HepG2 (cell line): ENCODE results near the gene TBC1D2B. TPM values are rescaled to one million over a fixed set of nuclear protein-coding genes. Genes with fewer than 3 reads are reported as not detected.

Experiments used
- ATAC-seq: fragments of 200-7000 bp; cut with Tn5 transposase; 3 replicates; pipeline ENCODE4 v1.9.1; 2020; ENCODE audit warnings: mild to moderate bottlenecking, moderate library complexity
- BruUV-seq: library from RNA; stranded (reverse); fragments of 400-500 nt; replicated peaks from 2 replicates; lab custom pipeline; 2021; lab: Mats Ljungman, UMichigan
- CTCF ChIA-PET: fragments of 300-600 bp; formaldehyde crosslinking; extraction: SDS; loops from one replicate; lab custom pipeline; 2021; ENCODE audit warnings: low total read pairs, inconsistent platforms, low intra/inter-chr PET ratio; lab: Yijun Ruan, JAX
- POLR2A ChIA-PET: fragments of 350-600 bp; sonication (Branson Sonifier 250); formaldehyde crosslinking; loops from one replicate; lab custom pipeline; 2020; ENCODE audit warnings: antibody characterized with exemption, inconsistent platforms; lab: Yijun Ruan, JAX
- DNase-seq: peaks from one replicate; pipeline ENCODE4 v3.0.0-alpha.2; 2015; ENCODE audit warnings: low spot score
- FAIRE-seq: peaks from 3 replicates; lab custom pipeline; 2011; peaks lifted over from hg19 to GRCh38; lab: Jason Lieb, UNC
- H2AFZ ChIP-seq: one replicate; pipeline ENCODE4 v1.6.1; 2011; ENCODE audit warnings: low read length, inconsistent platforms
- H3K27ac ChIP-seq: fragments of 300-600 bp; 3 replicates; pipeline ENCODE4 v1.8.0; 2011; ENCODE audit warnings: mixed run types, mild to moderate bottlenecking, mixed read lengths, low read length, inconsistent platforms; ENCODE audit not compliant: insufficient read depth; ENCODE audit errors: extremely low read length
- H3K27me3 ChIP-seq, 2 experiments: fragments of 200-600 bp in 1 of 2; 2 replicates in 1 of 2; 3 replicates in 1 of 2; pipeline versions ENCODE4 v1.6.0 to v1.8.0; 2011; ENCODE audit warnings: low read length in 2 of 2, mild to moderate bottlenecking in 2 of 2, moderate library complexity in 2 of 2, inconsistent platforms in 1 of 2; ENCODE audit not compliant: insufficient read depth in 2 of 2, control insufficient read depth in 1 of 2
- H3K36me3 ChIP-seq, 2 experiments: fragments of 200-600 bp in 1 of 2; replicated peaks in 1 of 2; 2 replicates in 1 of 2; 3 replicates in 1 of 2; pipeline versions ENCODE4 v1.5.1 to v1.8.0; 2011; ENCODE audit warnings: low read length in 2 of 2, inconsistent platforms in 1 of 2; ENCODE audit not compliant: insufficient read depth in 2 of 2, control insufficient read depth in 1 of 2
- H3K4me1 ChIP-seq: 2 replicates; pipeline ENCODE4 v1.5.1; 2012; ENCODE audit warnings: low read length, inconsistent platforms; ENCODE audit not compliant: insufficient read depth
- H3K4me2 ChIP-seq: 2 replicates; pipeline ENCODE4 v1.6.0; 2011; ENCODE audit warnings: low read depth, low read length, inconsistent platforms
- H3K4me3 ChIP-seq, 3 experiments: fragments of 200-600 bp in 1 of 3; sonication (generic), shearing (Covaris generic) in 1 of 3; replicated peaks in 1 of 3; 2 replicates each; pipeline ENCODE4 v1.5.1; 2011 to 2016; ENCODE audit warnings: low read length in 3 of 3, inconsistent platforms in 2 of 3, low read depth in 2 of 3, mild to moderate bottlenecking in 2 of 3, control low read depth in 1 of 3, mixed read lengths in 1 of 3; ENCODE audit not compliant: insufficient read depth in 1 of 3
- H3K79me2 ChIP-seq: one replicate; pipeline ENCODE4 v1.6.1; 2011; ENCODE audit warnings: low read length, inconsistent platforms; ENCODE audit not compliant: insufficient read depth
- H3K9ac ChIP-seq: 2 replicates; pipeline ENCODE4 v1.6.0; 2011; ENCODE audit warnings: mild to moderate bottlenecking, low read depth, low read length, inconsistent platforms; ENCODE audit not compliant: insufficient read depth
- H3K9me3 ChIP-seq: 2 replicates; pipeline ENCODE4 v1.5.1; 2012; ENCODE audit warnings: mild to moderate bottlenecking, low read length
- H4K20me1 ChIP-seq: 2 replicates; pipeline ENCODE4 v1.6.0; 2011; ENCODE audit warnings: inconsistent platforms, mild to moderate bottlenecking, low read length, moderate library complexity; ENCODE audit not compliant: insufficient read depth
- ATRX ChIP-seq: sonication (generic); formaldehyde crosslinking; IDR thresholded peaks from 2 replicates; pipeline ENCODE4 v1.4.0; 2020; ENCODE audit warnings: missing genetic modification reagents, borderline replicate concordance
- FOXK1 ChIP-seq: sonication (generic); formaldehyde crosslinking; IDR thresholded peaks from 2 replicates; pipeline ENCODE4 v1.4.0; 2020; ENCODE audit warnings: low read depth, missing genetic modification reagents, borderline replicate concordance
- IKZF1 ChIP-seq: fragments of 450-650 bp; IDR thresholded peaks from 2 replicates; pipeline ENCODE4 v1.7.1; 2016
- KDM5B ChIP-seq: sonication (generic); formaldehyde crosslinking; IDR thresholded peaks from 2 replicates; pipeline ENCODE4 v1.4.0; 2020; ENCODE audit warnings: missing genetic modification reagents, mild to moderate bottlenecking, borderline replicate concordance
- MAZ ChIP-seq, 2 experiments: sonication (generic) in 1 of 2; formaldehyde crosslinking in 1 of 2; IDR thresholded peaks; 2 replicates each; pipeline versions ENCODE4 v1.5.0 to v1.6.1; 2012 to 2020; ENCODE audit warnings: low read depth in 2 of 2, mild to moderate bottlenecking in 2 of 2, borderline replicate concordance in 1 of 2, improper control_type of control experiment in 1 of 2, low read length in 1 of 2, missing genetic modification reagents in 1 of 2, moderate library complexity in 1 of 2
- SAP130 ChIP-seq: IDR thresholded peaks from 2 replicates; pipeline ENCODE4 v1.6.1; 2016; ENCODE audit warnings: low read depth
- SMAD9 ChIP-seq: sonication (generic); formaldehyde crosslinking; IDR thresholded peaks from 2 replicates; pipeline ENCODE4 v1.5.1; 2020; ENCODE audit warnings: mild to moderate bottlenecking, missing genetic modification reagents
- ZNF160 ChIP-seq: sonication (generic); formaldehyde crosslinking; IDR thresholded peaks from 2 replicates; pipeline ENCODE4 v1.8.0; 2022; ENCODE audit warnings: mild to moderate bottlenecking, inconsistent platforms, missing genetic modification reagents
- ZNF331 ChIP-seq: sonication (generic); formaldehyde crosslinking; IDR thresholded peaks from 2 replicates; pipeline ENCODE4 v1.4.0; 2020; ENCODE audit warnings: missing genetic modification reagents
- ZNF674 ChIP-seq: sonication (generic); formaldehyde crosslinking; IDR thresholded peaks from 2 replicates; pipeline ENCODE4 v1.5.0; 2020; ENCODE audit warnings: low read depth, mild to moderate bottlenecking, missing genetic modification reagents
- WGBS: methylation state at CpG from one replicate; pipeline ENCODE4 v1.1.6; 2017; ENCODE audit warnings: low lambda C conversion rate; 5-methylcytosine and 5-hydroxymethylcytosine counted together
- in situ Hi-C: cut with HindIII; loops from 2 replicates; pipeline ENCODE4 v1.10.0; 2017; ENCODE audit warnings: low pct_unique_long_range_greater_than_20kb; ENCODE audit not compliant: extremely low pct_ligation_motif_present
- intact Hi-C: fragments of 100-400 bp; cut with micrococcal nuclease; formaldehyde crosslinking; loops from one replicate; pipeline ENCODE4 v1.10.0; 2022; ENCODE audit not compliant: unreplicated experiment
- polyA plus RNA-seq, 8 experiments: library from polyadenylated mRNA; depleted of rRNA in 3 of 8; stranded (reverse) in 7 of 8; unstranded in 1 of 8; fragments of >200 nt; fragmentation: Illumina TruSeq in 4 of 8; extraction: Trizol in 4 of 8; gene quantifications; 2 replicates each; pipeline versions ENCODE4 v1.2.1 to v1.2.3, GENCODE V29; 2011 to 2016; ENCODE audit warnings: low read depth in 4 of 8, missing spikeins in 1 of 8, mixed read lengths in 1 of 8; ENCODE audit not compliant: insufficient read depth in 1 of 8
- total RNA-seq, 5 experiments: library from RNA; depleted of rRNA; stranded (reverse); fragments of >200 nt; fragmentation: Illumina TruSeq; extraction: Trizol; gene quantifications; 2 replicates each; pipeline ENCODE4 v1.2.3, GENCODE V29; 2016; ENCODE audit warnings: low read depth in 1 of 5
- TF ChIP-seq, protein P1 (sequence below): sonication (generic); formaldehyde crosslinking; IDR thresholded peaks from 2 replicates; pipeline ENCODE4 v1.5.1; 2020; ENCODE audit warnings: mild to moderate bottlenecking, missing genetic modification reagents, borderline replicate concordance

Gene TBC1D2B
- total and polyA plus RNA-seq, 2 of the 13 experiments (the other 11 are each of a cell fraction or from before 2014, with no cell fraction given), result 10.1 to 14.4 TPM

- WGBS, result 41% methylated on average over 12 of the region's 12 CpGs
Measured at GRCh38 chr15:78087951-78088772, 10.7 kb upstream of the TBC1D2B start.

More at GRCh38 chr15:78087951-78088772, 10.7 kb upstream of the TBC1D2B start:
- Histone ChIP-seq H3K4me3 (no peak overlapping the region), H3K36me3 (no peaks in the 10 kb centered on the region), H3K27ac (no peak overlapping the region), H3K79me2 (no peaks in the 10 kb centered on the region), H3K27me3 (peaks cover 1 to 8% of the 10 kb centered on the region in 2 experiments; a peak in 3 of 5 replicates), H3K4me2 (peak overlapping the region; percentile 39), H4K20me1 (no peaks in the 10 kb centered on the region), H2AFZ (no peak overlapping the region), H3K4me1 (peaks cover 51% of the 10 kb centered on the region), H3K9ac (no peak overlapping the region), H3K9me3 (no peaks in the 10 kb centered on the region)
- CTCF ChIA-PET, result no interaction called here
- TF ChIP-seq IKZF1 (no peak), ZNF674 (no peak), SAP130 (CRISPR knock-in tag) (no peak), SMAD9 (CRISPR knock-in tag) (no peak), ZNF160 (CRISPR knock-in tag) (no peak), KDM5B (CRISPR knock-in tag) (no peak), FOXK1 (CRISPR knock-in tag) (no peak), ZNF331 (CRISPR knock-in tag) (no peak), ATRX (CRISPR knock-in tag) (no peak), MAZ (IDR thresholded peaks at IDR 0.05; ENCODE audit: borderline replicate concordance, low read depth, low read length) (no peak), MAZ (CRISPR knock-in tag; IDR thresholded peaks at IDR 0.05; ENCODE audit: low read depth) (no peak)
- TF ChIP-seq, protein P1, sequence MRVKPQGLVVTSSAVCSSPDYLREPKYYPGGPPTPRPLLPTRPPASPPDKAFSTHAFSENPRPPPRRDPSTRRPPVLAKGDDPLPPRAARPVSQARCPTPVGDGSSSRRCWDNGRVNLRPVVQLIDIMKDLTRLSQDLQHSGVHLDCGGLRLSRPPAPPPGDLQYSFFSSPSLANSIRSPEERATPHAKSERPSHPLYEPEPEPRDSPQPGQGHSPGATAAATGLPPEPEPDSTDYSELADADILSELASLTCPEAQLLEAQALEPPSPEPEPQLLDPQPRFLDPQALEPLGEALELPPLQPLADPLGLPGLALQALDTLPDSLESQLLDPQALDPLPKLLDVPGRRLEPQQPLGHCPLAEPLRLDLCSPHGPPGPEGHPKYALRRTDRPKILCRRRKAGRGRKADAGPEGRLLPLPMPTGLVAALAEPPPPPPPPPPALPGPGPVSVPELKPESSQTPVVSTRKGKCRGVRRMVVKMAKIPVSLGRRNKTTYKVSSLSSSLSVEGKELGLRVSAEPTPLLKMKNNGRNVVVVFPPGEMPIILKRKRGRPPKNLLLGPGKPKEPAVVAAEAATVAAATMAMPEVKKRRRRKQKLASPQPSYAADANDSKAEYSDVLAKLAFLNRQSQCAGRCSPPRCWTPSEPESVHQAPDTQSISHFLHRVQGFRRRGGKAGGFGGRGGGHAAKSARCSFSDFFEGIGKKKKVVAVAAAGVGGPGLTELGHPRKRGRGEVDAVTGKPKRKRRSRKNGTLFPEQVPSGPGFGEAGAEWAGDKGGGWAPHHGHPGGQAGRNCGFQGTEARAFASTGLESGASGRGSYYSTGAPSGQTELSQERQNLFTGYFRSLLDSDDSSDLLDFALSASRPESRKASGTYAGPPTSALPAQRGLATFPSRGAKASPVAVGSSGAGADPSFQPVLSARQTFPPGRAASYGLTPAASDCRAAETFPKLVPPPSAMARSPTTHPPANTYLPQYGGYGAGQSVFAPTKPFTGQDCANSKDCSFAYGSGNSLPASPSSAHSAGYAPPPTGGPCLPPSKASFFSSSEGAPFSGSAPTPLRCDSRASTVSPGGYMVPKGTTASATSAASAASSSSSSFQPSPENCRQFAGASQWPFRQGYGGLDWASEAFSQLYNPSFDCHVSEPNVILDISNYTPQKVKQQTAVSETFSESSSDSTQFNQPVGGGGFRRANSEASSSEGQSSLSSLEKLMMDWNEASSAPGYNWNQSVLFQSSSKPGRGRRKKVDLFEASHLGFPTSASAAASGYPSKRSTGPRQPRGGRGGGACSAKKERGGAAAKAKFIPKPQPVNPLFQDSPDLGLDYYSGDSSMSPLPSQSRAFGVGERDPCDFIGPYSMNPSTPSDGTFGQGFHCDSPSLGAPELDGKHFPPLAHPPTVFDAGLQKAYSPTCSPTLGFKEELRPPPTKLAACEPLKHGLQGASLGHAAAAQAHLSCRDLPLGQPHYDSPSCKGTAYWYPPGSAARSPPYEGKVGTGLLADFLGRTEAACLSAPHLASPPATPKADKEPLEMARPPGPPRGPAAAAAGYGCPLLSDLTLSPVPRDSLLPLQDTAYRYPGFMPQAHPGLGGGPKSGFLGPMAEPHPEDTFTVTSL (CRISPR knock-in tag), result no peak
- intact Hi-C loops (no loop called here), in situ Hi-C loops (no loop called here)
- no peak for FAIRE-seq
- DNase-seq, result no peak
- POLR2A ChIA-PET, result no interaction called here
- ATAC-seq, result peak; percentile 47
- no TSS peak for BruUV-seq
